ENCODE results near the gene PLEKHN1.

PLEKHN1 gene, protein sequence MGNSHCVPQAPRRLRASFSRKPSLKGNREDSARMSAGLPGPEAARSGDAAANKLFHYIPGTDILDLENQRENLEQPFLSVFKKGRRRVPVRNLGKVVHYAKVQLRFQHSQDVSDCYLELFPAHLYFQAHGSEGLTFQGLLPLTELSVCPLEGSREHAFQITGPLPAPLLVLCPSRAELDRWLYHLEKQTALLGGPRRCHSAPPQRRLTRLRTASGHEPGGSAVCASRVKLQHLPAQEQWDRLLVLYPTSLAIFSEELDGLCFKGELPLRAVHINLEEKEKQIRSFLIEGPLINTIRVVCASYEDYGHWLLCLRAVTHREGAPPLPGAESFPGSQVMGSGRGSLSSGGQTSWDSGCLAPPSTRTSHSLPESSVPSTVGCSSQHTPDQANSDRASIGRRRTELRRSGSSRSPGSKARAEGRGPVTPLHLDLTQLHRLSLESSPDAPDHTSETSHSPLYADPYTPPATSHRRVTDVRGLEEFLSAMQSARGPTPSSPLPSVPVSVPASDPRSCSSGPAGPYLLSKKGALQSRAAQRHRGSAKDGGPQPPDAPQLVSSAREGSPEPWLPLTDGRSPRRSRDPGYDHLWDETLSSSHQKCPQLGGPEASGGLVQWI

DNA sequence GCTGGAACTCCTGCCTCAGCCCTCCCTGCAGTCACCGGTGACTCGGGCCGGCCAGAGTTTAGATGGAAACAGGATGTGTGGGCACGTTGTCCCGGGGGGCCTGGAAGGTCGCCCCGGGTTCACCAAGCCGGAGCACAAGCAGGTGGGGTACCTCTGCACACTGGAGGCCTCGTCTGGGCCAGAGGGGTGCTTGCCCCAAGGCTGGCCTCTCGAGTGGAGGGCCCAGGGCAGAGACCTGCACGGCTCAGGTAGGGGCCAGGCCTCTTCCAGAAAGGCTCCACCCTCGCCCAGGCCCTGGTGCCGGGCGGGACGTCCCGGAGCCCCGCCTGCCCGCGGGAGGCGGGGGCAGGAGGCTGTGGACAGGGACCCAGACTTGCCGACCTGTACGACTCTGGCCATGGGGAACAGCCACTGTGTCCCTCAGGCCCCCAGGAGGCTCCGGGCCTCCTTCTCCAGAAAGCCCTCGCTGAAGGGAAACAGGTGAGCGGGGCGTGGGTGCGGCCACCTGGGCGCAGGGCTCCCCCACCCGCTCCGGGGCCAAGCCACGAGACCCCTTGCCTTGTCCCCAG lies at the start of gene PLEKHN1:
TSS of gene PLEKHN1 (plus strand) at position 348 of the 569 bp plus-strand sequence. CDS start at position 398, 50 bp downstream.
- DNase-seq (ENCODE audit: low read depth), result no peak

DNA sequence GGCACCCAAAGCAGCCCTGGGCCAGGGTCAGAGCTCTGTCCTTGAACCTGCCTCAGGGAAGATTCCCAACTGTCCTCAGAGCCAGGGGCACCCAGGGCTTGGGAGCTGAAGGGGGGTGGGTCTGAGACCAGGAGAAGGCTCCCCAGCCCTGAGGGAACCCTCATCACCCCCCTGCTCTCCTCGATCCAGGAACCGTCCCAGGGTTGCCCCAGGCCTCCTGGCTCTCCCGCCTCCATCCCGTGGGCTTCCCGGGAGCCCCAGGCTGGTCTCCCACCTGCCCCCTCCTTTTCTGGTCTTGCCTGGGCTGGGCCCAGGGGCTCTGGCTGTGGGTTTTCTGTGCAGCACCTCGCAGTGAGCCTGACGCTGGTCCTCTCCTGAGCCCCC lies 49.2 kb upstream of the PLEKHN1 start:
- DNase-seq (ENCODE audit: low read depth), result no peak
- TF ChIP-seq, protein P1, sequence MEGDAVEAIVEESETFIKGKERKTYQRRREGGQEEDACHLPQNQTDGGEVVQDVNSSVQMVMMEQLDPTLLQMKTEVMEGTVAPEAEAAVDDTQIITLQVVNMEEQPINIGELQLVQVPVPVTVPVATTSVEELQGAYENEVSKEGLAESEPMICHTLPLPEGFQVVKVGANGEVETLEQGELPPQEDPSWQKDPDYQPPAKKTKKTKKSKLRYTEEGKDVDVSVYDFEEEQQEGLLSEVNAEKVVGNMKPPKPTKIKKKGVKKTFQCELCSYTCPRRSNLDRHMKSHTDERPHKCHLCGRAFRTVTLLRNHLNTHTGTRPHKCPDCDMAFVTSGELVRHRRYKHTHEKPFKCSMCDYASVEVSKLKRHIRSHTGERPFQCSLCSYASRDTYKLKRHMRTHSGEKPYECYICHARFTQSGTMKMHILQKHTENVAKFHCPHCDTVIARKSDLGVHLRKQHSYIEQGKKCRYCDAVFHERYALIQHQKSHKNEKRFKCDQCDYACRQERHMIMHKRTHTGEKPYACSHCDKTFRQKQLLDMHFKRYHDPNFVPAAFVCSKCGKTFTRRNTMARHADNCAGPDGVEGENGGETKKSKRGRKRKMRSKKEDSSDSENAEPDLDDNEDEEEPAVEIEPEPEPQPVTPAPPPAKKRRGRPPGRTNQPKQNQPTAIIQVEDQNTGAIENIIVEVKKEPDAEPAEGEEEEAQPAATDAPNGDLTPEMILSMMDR (IDR thresholded peaks at IDR 0.05; ENCODE audit: control insufficient read depth, extremely low read depth, insufficient read depth), result no peak
- no peak overlapping the region for H3K4me3 ChIP-seq (ENCODE audit: low read depth, low read length)

More for the DNA sequence above, at the start of gene PLEKHN1:
- H3K4me3 ChIP-seq (ENCODE audit: low read depth, low read length), result peak within 1 kb of the TSS; percentile 82
- TF ChIP-seq, protein P1 (IDR thresholded peaks at IDR 0.05; ENCODE audit: control insufficient read depth, extremely low read depth, insufficient read depth), result no peak

DNA sequence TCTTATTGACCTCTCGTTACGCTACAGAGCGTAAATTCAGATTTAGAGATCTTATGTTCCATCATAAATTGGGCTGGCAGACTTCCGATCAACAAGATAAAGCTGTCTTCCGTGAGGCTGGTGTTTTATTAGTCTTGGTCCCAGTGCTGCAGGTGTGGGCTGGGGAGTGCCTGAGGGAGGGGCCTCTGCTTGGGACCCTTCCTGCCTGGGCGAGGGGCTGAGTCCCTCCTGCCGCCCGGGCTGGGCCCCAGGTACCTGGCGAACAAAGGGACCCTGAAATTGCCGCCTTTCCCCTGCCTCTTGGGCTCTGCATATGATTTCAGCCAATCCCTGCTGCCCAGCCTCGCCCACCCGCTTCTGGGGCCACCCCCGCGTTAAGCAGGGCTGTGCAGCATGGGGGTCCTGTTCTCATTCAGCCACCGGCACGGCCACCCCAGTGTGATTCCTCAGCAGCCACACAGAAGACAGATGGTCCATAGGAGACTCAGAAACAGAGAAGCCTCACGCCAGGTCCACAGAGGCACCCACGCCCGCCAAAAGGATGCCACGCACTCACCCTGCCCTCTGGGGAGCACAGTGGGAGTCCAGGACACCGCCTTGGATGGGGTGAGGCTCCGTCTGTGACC lies 48.7 kb upstream of the PLEKHN1 start:
- H3K4me3 ChIP-seq (ENCODE audit: low read depth, low read length), result no peak overlapping the region
- peak; percentile 47 for DNase-seq (ENCODE audit: low read depth)
- TF ChIP-seq, protein P1 (IDR thresholded peaks at IDR 0.05; ENCODE audit: control insufficient read depth, extremely low read depth, insufficient read depth), result no peak

DNA sequence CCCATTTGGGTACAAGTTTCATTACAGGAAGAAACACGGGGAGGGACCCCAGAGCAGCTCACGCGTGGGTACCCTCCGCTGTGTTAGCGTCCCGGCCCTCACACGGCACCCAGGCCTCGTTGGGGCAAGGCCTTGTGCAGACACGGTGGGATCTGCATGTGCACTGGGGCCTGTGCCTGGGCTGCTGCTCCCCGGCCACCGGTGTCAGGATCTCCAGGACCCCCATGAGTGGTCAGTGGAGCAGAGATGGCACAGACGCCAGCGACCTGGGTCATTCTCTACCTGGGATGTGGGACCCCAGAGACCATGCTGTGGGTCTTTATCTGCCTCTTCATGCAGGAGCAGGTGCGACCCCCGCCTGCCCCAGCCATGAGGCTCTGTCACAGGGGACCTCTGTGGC lies 47.9 kb upstream of the PLEKHN1 start:
- TF ChIP-seq, protein P1 (IDR thresholded peaks at IDR 0.05; ENCODE audit: control insufficient read depth, extremely low read depth, insufficient read depth), result no peak
- no peak for DNase-seq (ENCODE audit: low read depth)

DNA sequence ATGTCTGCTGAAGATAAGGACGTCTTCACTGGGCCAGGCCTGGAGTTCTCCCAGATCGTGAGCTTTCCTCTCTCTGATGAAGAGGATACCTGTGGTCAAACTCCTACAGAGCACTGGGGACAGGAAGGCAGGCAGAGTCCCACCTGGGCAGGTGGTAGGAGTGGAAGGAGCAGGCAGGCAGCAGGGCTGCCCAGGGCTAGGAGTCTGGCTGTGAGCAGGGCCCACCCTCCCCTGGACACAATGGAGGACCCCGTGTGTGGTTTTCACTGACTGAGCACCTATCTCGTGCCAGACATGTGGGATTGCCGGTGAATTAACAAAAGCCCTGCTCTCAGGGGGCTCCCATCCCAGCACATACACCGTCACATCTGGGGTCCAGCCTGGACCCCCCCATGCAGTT lies 47.4 kb upstream of the PLEKHN1 start:
- TF ChIP-seq, protein P1 (IDR thresholded peaks at IDR 0.05; ENCODE audit: control insufficient read depth, extremely low read depth, insufficient read depth), result no peak
- no peak for DNase-seq (ENCODE audit: low read depth)
- H3K4me3 ChIP-seq (ENCODE audit: low read depth, low read length), result no peak overlapping the region

More for the DNA sequence above, 47.9 kb upstream of the PLEKHN1 start:
- no peak overlapping the region for H3K4me3 ChIP-seq (ENCODE audit: low read depth, low read length)

DNA sequence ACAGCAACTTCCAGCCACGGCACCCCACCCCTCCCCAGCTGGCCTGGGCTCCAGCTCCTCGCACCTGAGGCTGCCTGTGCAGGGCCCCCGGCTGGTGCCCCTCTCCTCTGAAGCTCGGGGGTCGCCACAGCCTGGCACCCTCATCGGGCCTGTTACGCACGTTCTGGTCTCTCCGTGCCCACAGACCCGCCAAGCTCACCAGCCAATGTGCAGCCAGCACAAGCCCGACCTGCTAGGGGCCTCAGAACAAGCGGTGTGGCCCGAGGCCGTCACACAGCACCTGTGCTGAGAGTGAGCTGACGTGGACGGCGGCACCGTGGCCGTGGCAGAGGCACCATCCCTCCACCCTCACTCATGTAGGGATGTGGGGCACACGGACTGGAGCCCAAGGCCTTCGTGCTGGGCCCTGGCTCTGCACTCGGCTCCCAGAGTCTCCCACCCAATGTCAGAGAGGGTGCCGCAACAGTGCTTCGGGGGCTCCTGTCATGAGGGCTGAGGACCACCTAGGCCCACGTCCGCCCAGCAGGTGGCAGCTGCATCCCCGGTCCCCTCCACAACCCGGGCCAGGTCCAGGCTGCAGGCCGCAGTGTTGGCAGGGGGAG lies 46.9 kb upstream of the PLEKHN1 start:
- TF ChIP-seq, protein P1 (IDR thresholded peaks at IDR 0.05; ENCODE audit: control insufficient read depth, extremely low read depth, insufficient read depth), result no peak
- DNase-seq (ENCODE audit: low read depth), result no peak
- H3K4me3 ChIP-seq (ENCODE audit: low read depth, low read length), result no peak overlapping the region
